Thymus (tissue), 11 donors: Measurements from ENCODE around the gene RBM19. TPM values are rescaled to one million over a fixed set of nuclear protein-coding genes. Genes with fewer than 3 reads are reported as not detected.

ENCODE experiments used
- DNase-seq, 9 donors: peaks; one replicate each; pipeline ENCODE4 v3.0.0-alpha.2; 2013; ENCODE audit warnings: low spot score in 9 of 9, low read depth in 6 of 9, missing footprints in 1 of 9
- H3K27ac ChIP-seq, 2 donors: one replicate each; pipeline ENCODE4 v1.5.1; 2013; ENCODE audit warnings: control low read depth in 1 of 2, low read depth in 1 of 2, low read length in 1 of 2, mild to moderate bottlenecking in 1 of 2, moderate library complexity in 1 of 2
- H3K27me3 ChIP-seq, 2 donors: one replicate each; pipeline ENCODE4 v1.5.1; 2013; ENCODE audit warnings: low read length in 1 of 2; ENCODE audit not compliant: control insufficient read depth in 2 of 2, insufficient read depth in 1 of 2
- H3K36me3 ChIP-seq, 2 donors: one replicate each; pipeline ENCODE4 v1.5.1; 2013; ENCODE audit warnings: low read length in 1 of 2, mild to moderate bottlenecking in 1 of 2, moderate library complexity in 1 of 2; ENCODE audit not compliant: control insufficient read depth in 2 of 2, insufficient read depth in 2 of 2
- H3K4me1 ChIP-seq, 2 donors: one replicate each; pipeline ENCODE4 v1.5.1; 2013; ENCODE audit warnings: low read length in 2 of 2; ENCODE audit not compliant: control insufficient read depth in 2 of 2, insufficient read depth in 2 of 2
- H3K4me3 ChIP-seq, 2 donors: one replicate each; pipeline ENCODE4 v1.5.1; 2013; ENCODE audit warnings: low read length in 2 of 2, control low read depth in 1 of 2, mild to moderate bottlenecking in 1 of 2
- H3K9me3 ChIP-seq, 2 donors: one replicate each; pipeline ENCODE4 v1.5.1; 2013; ENCODE audit warnings: low read length in 1 of 2, mild to moderate bottlenecking in 1 of 2; ENCODE audit not compliant: control insufficient read depth in 2 of 2, insufficient read depth in 1 of 2
- WGBS: extraction: QIAGEN DNeasy Blood & Tissue Kit; methylation state at CpG from one replicate; pipeline ENCODE4 v1.1.7; 2013; 5-methylcytosine and 5-hydroxymethylcytosine counted together
- polyA plus RNA-seq: library from polyadenylated mRNA; stranded (reverse); fragments of 200-250 nt; gene quantifications from one replicate; pipeline ENCODE4 v1.2.3, GENCODE V29; 2013
- total RNA-seq: library from RNA; stranded (reverse); fragments of 120-200 nt; gene quantifications from one replicate; pipeline ENCODE4 v1.2.4, GENCODE V29; 2013
- donor health status: healthy.

The RBM19 gene
- total and polyA plus RNA-seq, 2 donors, result 16.0 to 24.2 TPM

DNA sequence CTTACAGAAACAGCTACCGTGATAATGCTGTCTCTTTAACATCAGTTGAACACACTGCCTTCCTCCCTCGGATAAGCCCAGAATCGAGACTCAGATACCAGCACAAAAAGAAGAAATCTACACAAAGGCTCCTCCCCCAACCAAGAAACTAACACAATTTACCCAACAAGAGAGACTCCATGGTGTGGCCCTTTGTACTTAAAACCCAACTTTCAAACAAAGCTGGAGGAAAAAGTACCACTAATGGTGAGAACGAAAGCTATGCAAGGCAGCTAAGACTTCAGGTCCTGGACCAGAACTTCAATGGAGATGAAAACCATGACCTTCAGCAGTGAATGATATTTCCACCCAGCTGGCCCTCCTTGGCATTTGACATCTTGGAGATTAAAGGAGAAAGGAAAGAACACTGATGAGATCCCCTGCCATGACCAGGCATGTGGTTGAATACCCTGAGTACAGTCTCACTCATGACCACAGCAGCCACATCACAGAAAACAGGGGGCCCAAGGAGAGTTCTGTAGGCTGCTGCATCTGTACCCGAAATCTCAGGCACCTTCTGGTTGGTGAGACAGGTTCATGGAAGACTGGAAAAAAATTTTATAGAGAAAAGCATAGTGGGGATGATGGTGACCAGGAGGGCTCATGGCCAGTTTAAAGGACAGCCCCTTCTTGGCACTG lies 36.7 kb downstream of the RBM19 start:
- Histone ChIP-seq H3K4me1 (peaks cover 0 to 9% of the 10 kb centered on the region in 2 donors), H3K9me3 (no peaks in the 10 kb centered on the region), H3K27ac (no peak overlapping the region), H3K27me3 (no peaks in the 10 kb centered on the region), H3K4me3 (no peak overlapping the region), H3K36me3 (peaks cover 22 to 37% of the 10 kb centered on the region in 2 donors)
- WGBS, result 87% methylated on average over 5 of the region's 5 CpGs
- no peak for DNase-seq

DNA sequence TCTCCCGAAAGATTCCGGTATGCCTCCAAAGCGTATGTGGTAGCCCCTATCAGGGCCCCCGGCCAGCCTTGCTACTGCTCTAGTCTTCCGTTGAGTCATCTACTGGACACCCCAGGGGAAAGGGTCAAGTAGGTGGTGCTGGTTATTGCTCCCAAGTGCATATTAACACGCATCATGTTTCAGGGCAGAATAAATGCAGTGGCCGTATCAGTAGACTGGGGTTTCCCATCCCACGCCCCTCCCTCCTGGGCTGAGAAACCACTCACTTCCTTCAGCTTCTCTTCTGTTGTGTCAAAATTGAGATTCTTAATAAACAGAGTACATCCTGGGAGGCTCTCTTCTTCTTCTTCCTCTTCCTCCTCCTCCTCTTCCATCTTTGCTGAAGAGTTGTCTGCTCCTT lies 39.3 kb downstream of the RBM19 start:
- Histone ChIP-seq H3K4me3 (no peak overlapping the region), H3K9me3 (no peaks in the 10 kb centered on the region), H3K36me3 (peaks cover 28 to 43% of the 10 kb centered on the region in 2 donors), H3K4me1 (no peaks in the 10 kb centered on the region), H3K27me3 (no peaks in the 10 kb centered on the region), H3K27ac (no peak overlapping the region)
- DNase-seq, result no peak
- WGBS, result 95% methylated on average over 8 of the region's 8 CpGs

DNA sequence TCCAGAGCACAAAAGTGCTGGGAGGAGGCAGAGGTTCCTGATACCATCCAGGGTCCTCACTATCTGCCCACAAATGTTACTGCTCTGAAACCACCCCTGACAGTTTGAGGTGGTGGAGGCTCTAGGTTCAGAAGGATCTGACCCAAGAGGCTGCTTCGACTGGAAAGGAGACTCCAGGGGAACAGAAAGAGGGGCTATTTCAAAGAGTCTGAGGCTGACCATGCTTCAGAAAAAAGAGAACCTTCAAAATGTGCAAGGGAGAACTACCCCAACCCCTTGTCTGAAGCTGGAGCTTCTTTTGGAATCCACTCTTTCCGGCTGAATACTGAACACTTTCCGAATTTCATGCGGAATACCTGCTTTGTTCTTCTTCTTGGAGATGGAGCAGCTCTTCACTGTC lies 41.8 kb downstream of the RBM19 start:
- H3K27ac ChIP-seq, result no peak overlapping the region
- WGBS, result 74% methylated on average over 4 of the region's 4 CpGs
- H3K36me3 ChIP-seq, result peaks cover 28 to 47% of the 10 kb centered on the region in 2 donors
- no peaks in the 10 kb centered on the region for H3K27me3 ChIP-seq
- no peaks in the 10 kb centered on the region for H3K4me1 ChIP-seq
- DNase-seq, result no peak
- H3K4me3 ChIP-seq, result no peak overlapping the region
- H3K9me3 ChIP-seq, result no peaks in the 10 kb centered on the region

GRCh38 chr12:113923251-113923650 lies 42.9 kb downstream of the RBM19 start:
- 97% methylated on average over 5 of the region's 5 CpGs for WGBS

DNA sequence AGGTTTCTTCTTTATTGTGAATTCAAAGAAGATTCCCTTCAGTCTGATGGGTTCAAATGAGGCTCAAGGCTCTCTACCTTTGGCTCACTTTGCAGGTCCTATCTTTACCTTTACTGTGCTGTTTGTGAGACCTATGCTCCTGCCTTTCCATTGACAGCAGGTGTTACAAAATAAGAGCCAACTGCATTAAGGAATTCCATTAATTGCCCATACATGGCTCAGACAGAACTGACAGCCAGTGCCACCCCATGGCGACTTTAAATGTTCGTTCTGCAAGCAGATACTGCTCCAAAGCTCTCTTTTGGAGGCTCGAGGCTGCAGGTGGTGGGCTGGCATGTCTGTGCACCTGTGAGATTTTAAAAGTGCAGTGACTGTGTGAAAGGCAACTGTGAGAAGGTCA lies 44.7 kb downstream of the RBM19 start:
- Histone ChIP-seq H3K4me3 (no peak overlapping the region), H3K36me3 (peaks cover 26 to 34% of the 10 kb centered on the region in 2 donors), H3K27me3 (no peaks in the 10 kb centered on the region), H3K9me3 (no peaks in the 10 kb centered on the region), H3K4me1 (no peaks in the 10 kb centered on the region), H3K27ac (no peak overlapping the region)
- 96% methylated on average over 3 of the region's 3 CpGs for WGBS
- DNase-seq, result no peak

More at GRCh38 chr12:113923251-113923650, 42.9 kb downstream of the RBM19 start:
- Histone ChIP-seq H3K9me3 (no peaks in the 10 kb centered on the region), H3K36me3 (peaks cover 28 to 41% of the 10 kb centered on the region in 2 donors), H3K27me3 (no peaks in the 10 kb centered on the region), H3K4me1 (no peaks in the 10 kb centered on the region), H3K27ac (no peak overlapping the region), H3K4me3 (no peak overlapping the region)
- no peak for DNase-seq

- DNase-seq, result no peak
- H3K9me3 ChIP-seq, result no peaks in the 10 kb centered on the region
- no peaks in the 10 kb centered on the region for H3K4me1 ChIP-seq
- H3K36me3 ChIP-seq, result peaks cover 15 to 34% of the 10 kb centered on the region in 2 donors
- H3K4me3 ChIP-seq, result no peak overlapping the region
- H3K27me3 ChIP-seq, result no peaks in the 10 kb centered on the region
- no peak overlapping the region for H3K27ac ChIP-seq
- 98% methylated on average over 5 of the region's 5 CpGs for WGBS
These were observed 46.3 kb downstream of the RBM19 start for GRCh38 chr12:113919791-113920190.

- Histone ChIP-seq H3K27ac (no peak overlapping the region), H3K4me3 (no peak overlapping the region), H3K4me1 (peaks cover 0 to under 1% of the 10 kb centered on the region in 2 donors), H3K9me3 (no peaks in the 10 kb centered on the region), H3K36me3 (peaks cover 3 to 33% of the 10 kb centered on the region in 2 donors), H3K27me3 (no peaks in the 10 kb centered on the region)
- 92% methylated on average over 13 of the region's 13 CpGs for WGBS
- no peak for DNase-seq
These were observed 47.8 kb downstream of the RBM19 start for GRCh38 chr12:113918306-113918705.

DNA sequence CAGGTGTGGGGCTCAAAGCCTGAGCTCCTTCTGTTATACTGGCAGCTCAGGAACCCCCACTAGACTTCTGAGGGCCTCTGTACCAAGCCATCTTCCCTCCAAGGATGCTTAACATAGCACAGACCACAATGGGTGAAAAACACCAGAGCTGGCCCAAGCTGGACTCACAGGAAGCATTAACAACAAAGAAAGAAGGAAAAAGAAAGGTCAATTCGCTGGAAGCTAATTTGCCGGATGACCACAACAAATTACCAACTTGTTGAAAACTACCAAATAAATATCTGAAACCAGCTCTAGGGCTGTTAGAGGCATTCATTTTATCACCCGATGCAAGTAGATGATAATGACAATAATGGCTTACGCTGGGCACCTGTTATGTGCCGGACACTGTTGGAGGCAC lies 48.7 kb downstream of the RBM19 start:
- no peaks in the 10 kb centered on the region for H3K9me3 ChIP-seq
- no peaks in the 10 kb centered on the region for H3K27me3 ChIP-seq
- H3K27ac ChIP-seq, result no peak overlapping the region
- H3K36me3 ChIP-seq, result peaks cover 2 to 29% of the 10 kb centered on the region in 2 donors
- DNase-seq, result no peak
- WGBS, result 97% methylated on average over 5 of the region's 5 CpGs
- H3K4me3 ChIP-seq, result no peak overlapping the region
- peaks cover 0 to 2% of the 10 kb centered on the region in 2 donors for H3K4me1 ChIP-seq

DNA sequence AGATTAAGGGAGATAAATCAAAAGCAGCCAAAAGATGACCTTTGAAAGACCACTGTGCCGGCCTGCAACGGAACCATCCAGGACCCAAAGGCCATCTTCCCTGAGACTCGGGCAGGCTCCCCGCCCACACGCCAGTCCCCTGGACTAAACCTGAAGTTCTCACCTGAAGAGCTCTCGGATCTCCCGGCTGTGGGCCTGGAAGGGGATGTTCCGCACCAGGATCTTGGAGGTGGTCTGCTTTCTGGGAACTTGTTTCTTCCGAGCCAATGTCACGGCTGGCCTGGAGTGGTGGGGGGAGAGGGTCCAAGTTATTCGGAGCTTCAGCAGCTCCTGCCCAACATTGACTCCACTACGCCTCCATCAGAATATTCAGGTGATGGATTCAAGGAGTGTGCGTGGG lies 51.3 kb downstream of the RBM19 start:
- Histone ChIP-seq H3K9me3 (no peaks in the 10 kb centered on the region), H3K4me3 (no peak overlapping the region), H3K36me3 (peaks cover 2 to 37% of the 10 kb centered on the region in 2 donors), H3K27ac (no peak overlapping the region), H3K27me3 (no peaks in the 10 kb centered on the region), H3K4me1 (peaks cover 0 to 2% of the 10 kb centered on the region in 2 donors)
- no peak for DNase-seq
- 98% methylated on average over 13 of the region's 13 CpGs for WGBS
